ENCODE results near the gene DENND2A.

DNA sequence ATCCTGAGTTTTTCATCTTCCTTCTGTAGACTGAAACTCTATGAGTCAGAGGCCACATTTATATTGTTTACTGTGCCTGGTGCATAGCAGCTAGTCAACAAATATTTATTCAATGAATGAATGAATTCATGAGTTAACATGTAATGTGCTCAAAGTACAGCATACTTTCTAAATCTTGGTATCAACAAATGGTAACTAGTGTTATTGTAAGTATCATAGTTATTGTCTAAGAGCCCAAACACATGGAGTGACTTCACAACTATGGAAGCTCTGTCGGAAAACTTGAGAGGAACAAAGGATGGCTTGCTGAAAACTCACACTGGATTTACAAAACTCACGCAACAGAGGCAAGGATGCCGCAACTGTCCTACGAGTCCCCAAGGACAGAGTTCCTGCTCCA, 35.9 kb downstream of the DENND2A start:
- TF ChIP-seq CTCF (conservative IDR thresholded peaks at IDR 0.05 in 1 of 2, IDR thresholded peaks at IDR 0.05 in 1 of 2; ENCODE audit: low read depth in 1 of 2, low read length in 2 of 2) (no peak), EZH2 (IDR thresholded peaks at IDR 0.05; ENCODE audit: low read length, missing control alignments) (no peak)

All from fibroblast of lung (primary cell).